ENCODE results near the gene LRCOL1.

LRCOL1 gene

GRCh38 chr12:132596016-132596415, 14.4 kb downstream of the LRCOL1 start:
- Histone ChIP-seq H3K4me3 (no peak overlapping the region), H3K27ac (no peak overlapping the region)
- TF ChIP-seq, protein P1, sequence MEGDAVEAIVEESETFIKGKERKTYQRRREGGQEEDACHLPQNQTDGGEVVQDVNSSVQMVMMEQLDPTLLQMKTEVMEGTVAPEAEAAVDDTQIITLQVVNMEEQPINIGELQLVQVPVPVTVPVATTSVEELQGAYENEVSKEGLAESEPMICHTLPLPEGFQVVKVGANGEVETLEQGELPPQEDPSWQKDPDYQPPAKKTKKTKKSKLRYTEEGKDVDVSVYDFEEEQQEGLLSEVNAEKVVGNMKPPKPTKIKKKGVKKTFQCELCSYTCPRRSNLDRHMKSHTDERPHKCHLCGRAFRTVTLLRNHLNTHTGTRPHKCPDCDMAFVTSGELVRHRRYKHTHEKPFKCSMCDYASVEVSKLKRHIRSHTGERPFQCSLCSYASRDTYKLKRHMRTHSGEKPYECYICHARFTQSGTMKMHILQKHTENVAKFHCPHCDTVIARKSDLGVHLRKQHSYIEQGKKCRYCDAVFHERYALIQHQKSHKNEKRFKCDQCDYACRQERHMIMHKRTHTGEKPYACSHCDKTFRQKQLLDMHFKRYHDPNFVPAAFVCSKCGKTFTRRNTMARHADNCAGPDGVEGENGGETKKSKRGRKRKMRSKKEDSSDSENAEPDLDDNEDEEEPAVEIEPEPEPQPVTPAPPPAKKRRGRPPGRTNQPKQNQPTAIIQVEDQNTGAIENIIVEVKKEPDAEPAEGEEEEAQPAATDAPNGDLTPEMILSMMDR (IDR thresholded peaks at IDR 0.05): no peak
- no peak for DNase-seq (ENCODE audit: low spot score)

GRCh38 chr12:132595183-132595582, 15.2 kb downstream of the LRCOL1 start:
- no peak overlapping the region for H3K4me3 ChIP-seq
- TF ChIP-seq, protein P1 (IDR thresholded peaks at IDR 0.05): no peak
- no peak overlapping the region for H3K27ac ChIP-seq
- DNase-seq (ENCODE audit: low spot score): no peak

GRCh38 chr12:132593938-132594358, 16.4 kb downstream of the LRCOL1 start:
- no peak for DNase-seq (ENCODE audit: low spot score)
- Histone ChIP-seq H3K4me3 (peak overlapping the region; percentile 6), H3K27ac (no peak overlapping the region)
- TF ChIP-seq, protein P1 (IDR thresholded peaks at IDR 0.05): no peak

DNA sequence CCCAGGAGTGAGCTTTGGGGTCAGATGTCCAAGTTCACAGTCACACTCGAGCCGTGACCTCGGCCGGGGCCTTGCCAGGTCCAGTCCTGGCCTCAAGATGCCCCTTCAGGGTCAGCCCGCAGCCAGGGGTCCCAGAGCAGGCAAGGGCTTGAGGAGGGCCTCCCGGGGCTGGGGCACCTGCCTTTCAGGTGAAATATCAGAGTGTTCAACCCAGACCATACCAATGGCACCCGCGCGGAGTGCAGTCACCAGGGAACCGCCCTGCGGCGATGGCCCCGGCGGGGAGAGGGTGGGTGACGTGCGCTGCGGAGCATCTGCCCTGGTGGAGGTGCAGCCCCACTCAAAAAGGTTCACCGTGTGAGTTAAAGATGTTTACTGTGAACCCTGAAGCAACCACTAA, 16.9 kb downstream of the LRCOL1 start:
- TF ChIP-seq, protein P1 (IDR thresholded peaks at IDR 0.05): no peak
- Histone ChIP-seq H3K4me3 (peak overlapping the region; percentile 6), H3K27ac (no peak overlapping the region)
- no peak for DNase-seq (ENCODE audit: low spot score)

DNA sequence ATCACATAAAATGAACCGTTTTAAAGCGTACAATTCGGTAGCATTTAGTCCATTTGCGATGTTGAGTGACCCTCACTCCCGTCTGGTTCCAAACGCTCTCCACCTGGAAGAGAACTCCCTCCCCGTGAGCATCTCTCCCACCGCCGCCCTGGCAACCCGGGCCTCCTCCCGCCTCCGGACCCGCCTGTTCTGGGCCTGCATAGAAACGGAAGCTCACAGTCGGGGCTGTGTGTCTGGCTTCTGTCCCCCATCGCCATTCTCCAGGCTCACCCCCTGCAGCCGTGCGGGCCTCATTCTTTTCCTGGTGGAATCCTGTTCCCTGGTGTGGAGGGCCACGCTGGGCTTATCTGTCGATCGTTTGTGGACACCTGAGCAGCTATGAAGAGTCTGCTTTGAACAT, 17.3 kb downstream of the LRCOL1 start:
- Histone ChIP-seq H3K4me3 (no peak overlapping the region), H3K27ac (no peak overlapping the region)
- TF ChIP-seq, protein P1 (IDR thresholded peaks at IDR 0.05): no peak
- no peak for DNase-seq (ENCODE audit: low spot score)

GRCh38 chr12:132592282-132592970, 18.0 kb downstream of the LRCOL1 start:
- H3K27ac ChIP-seq: no peak overlapping the region
- no peak for DNase-seq (ENCODE audit: low spot score)
- TF ChIP-seq, protein P1 (IDR thresholded peaks at IDR 0.05): no peak
- no peak overlapping the region for H3K4me3 ChIP-seq
